Esophagus mucosa (tissue), 1 donor: ENCODE measurements around the gene ALMS1. TPM values are rescaled to one million over a fixed set of nuclear protein-coding genes. Genes with fewer than 3 reads are reported as not detected.
"Not testable (repeated sequence)": the region's sequence is repeated elsewhere in the genome, so short reads cannot be mapped to it uniquely, and the experiment has no call there.

Source experiments
- ATAC-seq: fragments of 200-7000 bp; cut with Tn5 transposase; one replicate; pipeline ENCODE4 v1.9.1; 2020
- total RNA-seq: library from RNA; stranded (reverse); gene quantifications from one replicate; pipeline ENCODE4 v1.2.4, GENCODE V29; 2023
- donor health status: DM: yes; HTN: yes; CAD: no.

Gene ALMS1
- total RNA-seq, 1 donor from 2014 or later, result 6.7 TPM

DNA sequence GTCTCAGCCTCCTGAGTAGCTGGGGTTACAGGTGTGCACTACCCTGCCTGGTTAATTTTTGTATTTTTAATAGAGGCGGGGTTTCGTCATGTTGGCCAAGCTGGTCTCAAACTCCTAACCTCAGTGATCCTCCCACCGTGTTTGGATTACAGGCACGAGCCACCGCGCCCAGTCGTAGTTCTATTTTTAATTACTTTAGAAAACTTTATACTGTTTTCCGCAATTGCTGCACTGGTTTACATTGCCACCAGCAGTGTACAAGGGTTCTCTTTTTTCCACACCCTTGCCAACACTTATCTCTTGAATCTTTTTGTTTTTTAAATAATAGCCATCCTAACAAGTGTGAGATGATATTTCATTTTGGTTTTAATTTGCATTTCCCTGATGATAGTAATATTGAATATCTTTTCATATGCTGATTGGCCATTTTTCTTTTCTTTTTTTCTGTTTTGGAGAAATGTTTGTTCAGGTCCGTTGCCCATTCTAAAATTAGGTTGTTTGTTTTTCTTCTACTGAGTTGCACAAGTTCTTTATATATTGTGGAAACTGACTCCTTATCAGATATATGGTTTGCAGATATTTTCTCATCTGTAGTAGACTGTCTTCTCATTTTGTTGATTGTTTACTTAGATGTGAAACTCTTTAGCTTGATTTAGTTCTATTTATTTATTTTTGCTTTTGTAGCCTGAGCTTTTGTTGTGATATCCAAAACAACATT, 16.9 kb downstream of the ALMS1 start:
- ATAC-seq, result no peak

GRCh38 chr2:73403237-73403636, 17.6 kb downstream of the ALMS1 start:
- no peak for ATAC-seq

GRCh38 chr2:73404409-73404808, 18.8 kb downstream of the ALMS1 start:
- ATAC-seq, result no peak

GRCh38 chr2:73406996-73407395, 21.4 kb downstream of the ALMS1 start:
- ATAC-seq, result no peak

GRCh38 chr2:73408198-73408597, 22.6 kb downstream of the ALMS1 start:
- no peak for ATAC-seq

GRCh38 chr2:73414696-73415095, 29.1 kb downstream of the ALMS1 start:
- no peak for ATAC-seq

DNA sequence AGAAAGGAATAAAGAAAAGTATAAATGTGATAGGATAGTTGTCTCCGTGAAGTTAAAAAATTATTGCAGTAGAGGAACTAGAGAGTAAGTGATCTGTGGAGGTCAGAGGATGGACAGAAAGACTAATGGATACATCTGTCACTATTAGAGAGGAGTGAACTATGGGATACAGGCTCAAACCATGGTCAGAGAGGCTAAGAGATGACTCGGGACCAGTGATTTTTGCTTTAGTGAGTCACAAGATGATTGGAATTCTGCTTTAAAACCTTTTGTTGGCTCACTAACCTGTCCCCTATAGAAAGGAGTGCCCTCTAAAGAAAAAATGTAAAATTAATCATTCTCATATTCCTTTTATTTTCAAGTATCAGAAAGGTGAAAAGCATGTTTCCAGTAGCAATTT, 30.3 kb downstream of the ALMS1 start:
- no peak for ATAC-seq

DNA sequence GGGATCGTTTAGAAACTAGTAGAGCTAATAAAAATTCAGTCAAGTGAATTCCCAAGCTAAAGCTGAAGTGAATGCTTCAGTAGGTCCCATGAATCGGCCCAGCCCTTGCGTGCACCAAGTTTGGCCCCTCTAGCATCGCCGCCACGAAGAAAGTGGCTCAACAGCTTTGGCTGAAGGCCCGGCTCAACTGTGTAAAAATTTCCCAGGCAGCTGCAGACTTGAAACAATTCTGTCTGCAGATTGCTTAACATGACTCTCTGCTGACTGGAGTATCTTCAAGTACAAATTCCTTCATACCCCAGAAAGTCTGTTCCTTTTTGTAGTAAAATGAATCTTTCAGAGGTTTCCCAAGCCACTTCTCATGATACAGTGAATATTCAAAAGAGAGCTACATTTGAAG, 32.7 kb downstream of the ALMS1 start:
- ATAC-seq, result no peak

DNA sequence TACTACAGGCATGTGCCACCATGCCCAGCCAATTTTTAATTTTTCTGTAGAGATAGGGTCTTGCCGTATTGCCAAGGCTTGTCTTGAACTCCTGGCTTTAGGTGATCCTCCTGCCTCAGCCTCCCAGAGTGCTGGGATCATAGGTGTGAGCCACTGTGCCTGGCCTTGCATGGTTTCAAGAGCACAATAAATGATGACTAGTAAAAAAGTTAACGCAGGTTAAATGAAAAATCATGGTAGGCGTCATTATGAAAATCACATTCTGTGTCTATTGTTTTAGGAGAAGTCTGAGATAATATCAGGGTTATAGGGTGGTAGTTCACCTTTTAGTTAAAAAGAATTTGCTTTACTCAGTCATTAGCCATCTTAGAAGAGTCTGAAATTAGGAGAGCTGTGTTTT, 38.3 kb downstream of the ALMS1 start:
- no peak for ATAC-seq

- no peak for ATAC-seq
These were observed 40.5 kb downstream of the ALMS1 start for GRCh38 chr2:73426176-73426575.

DNA sequence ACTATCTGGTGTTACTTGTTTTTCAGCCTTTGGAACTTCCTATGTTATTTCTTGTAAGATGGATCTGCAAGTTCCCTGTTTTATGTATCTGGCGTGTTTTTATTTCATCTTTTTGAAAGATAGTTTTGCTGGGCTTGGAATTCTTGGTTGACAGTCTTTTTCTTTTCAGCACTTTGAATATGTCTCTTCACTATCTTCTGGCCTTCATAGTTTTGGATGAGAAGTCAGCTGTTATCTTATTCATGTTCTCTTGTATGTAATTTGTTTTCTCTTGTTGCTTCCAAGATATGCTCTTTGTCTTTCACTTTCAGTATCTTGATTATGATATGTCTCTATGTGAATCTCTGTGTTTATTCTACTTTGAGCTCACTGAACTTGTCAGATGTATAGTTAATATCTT, 50.4 kb downstream of the ALMS1 start:
- ATAC-seq, result no peak

- no peak for ATAC-seq
These were observed 58.6 kb downstream of the ALMS1 start for GRCh38 chr2:73444202-73444601.

DNA sequence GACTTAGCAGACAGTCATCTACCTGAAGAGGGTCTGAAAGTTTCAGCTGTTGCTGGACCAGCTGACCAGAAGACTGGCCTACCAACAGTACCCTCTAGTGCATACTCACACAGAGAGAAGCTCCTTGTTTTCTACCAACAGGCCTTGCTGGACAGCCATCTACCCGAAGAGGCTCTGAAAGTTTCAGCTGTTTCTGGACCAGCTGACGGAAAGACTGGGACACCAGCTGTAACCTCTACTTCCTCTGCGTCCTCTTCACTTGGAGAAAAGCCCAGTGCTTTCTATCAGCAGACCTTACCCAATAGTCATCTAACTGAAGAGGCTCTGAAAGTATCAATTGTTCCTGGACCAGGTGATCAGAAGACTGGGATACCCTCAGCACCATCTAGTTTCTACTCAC, 63.2 kb downstream of the ALMS1 start:
- ATAC-seq, result no peak

- no peak for ATAC-seq
These were observed 63.8 kb downstream of the ALMS1 start for GRCh38 chr2:73449404-73449803.

DNA sequence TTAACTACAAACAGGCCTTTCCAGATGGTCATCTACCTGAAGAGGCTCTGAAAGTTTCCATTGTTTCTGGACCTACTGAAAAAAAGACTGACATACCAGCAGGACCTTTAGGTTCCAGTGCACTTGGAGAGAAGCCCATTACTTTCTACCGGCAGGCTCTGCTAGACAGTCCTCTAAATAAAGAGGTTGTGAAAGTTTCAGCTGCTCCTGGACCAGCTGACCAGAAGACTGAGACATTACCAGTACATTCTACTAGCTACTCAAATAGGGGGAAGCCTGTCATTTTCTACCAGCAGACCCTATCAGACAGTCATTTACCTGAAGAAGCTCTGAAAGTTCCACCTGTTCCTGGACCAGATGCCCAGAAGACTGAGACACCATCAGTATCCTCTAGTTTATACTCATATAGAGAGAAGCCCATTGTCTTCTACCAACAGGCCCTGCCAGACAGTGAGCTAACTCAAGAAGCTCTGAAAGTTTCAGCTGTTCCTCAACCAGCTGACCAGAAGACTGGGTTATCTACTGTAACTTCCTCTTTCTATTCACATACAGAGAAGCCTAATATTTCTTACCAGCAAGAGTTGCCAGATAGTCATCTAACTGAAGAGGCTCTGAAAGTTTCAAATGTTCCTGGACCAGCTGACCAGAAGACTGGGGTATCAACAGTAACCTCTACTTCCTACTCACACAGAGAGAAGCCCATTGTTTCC, 65.8 kb downstream of the ALMS1 start:
- no peak for ATAC-seq

DNA sequence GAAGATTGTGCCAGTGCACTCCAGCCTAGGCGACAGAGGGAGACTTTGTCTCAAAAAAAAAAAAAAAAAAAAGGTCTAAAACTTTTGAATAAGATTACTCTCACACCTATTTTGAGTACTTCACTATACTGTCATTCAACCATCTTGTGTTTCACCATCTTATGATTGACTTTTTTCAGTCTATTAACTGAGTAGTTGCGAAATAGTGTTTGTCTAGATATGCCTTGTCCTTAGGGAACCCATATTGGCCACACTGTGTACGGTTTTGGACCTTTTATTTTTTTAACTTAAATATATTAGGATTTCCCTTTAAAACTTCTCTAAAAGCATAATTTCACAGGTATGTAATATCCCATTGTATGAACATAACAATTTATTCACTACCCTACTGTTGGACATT, 72.3 kb downstream of the ALMS1 start:
- no peak for ATAC-seq

DNA sequence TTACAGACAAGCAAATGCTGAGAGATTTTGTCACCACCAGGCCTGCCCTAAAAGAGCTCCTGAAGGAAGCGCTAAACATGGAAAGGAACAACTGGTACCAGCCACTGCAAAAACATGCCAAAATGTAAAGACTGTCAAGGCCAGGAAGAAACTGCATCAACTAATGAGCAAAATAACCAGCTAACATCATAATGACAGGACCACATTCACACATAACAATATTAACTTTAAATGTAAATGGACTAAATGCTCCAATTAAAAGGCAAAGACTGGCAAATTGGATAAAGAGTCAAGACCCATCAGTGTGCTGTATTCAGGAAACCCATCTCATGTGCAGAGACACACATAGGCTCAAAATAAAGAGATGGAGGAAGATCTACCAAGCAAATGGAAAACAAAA, 76.8 kb downstream of the ALMS1 start:
- ATAC-seq, result not testable (repeated sequence)

GRCh38 chr2:73468376-73468775, 82.7 kb downstream of the ALMS1 start:
- no peak for ATAC-seq

- ATAC-seq, result not testable (repeated sequence)
These were observed 98.2 kb downstream of the ALMS1 start for GRCh38 chr2:73483874-73484273.

GRCh38 chr2:73487112-73487657, 101.5 kb downstream of the ALMS1 start:
- ATAC-seq, result no peak

DNA sequence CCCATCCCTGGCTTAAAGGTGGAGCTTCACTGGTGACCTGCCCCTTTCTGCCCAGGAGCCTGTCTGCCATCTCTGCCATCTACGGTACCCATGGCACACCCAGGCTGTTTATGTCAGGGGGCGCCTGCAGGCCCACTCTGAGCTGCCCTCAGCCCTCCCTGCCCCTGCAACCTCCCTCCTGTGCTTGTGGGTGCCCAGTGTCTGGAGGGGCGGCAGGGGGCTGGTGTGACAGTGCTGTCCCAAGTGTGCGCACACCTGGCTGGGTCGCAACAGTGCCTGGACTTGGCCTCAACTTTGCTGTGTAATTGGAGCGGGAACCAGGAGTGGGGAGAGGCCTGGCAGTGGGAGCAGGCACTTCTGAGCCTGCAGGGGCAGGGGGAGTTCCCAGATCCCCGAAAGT, 102.4 kb downstream of the ALMS1 start:
- no peak for ATAC-seq

GRCh38 chr2:73489053-73489452, 103.4 kb downstream of the ALMS1 start:
- ATAC-seq, result no peak

DNA sequence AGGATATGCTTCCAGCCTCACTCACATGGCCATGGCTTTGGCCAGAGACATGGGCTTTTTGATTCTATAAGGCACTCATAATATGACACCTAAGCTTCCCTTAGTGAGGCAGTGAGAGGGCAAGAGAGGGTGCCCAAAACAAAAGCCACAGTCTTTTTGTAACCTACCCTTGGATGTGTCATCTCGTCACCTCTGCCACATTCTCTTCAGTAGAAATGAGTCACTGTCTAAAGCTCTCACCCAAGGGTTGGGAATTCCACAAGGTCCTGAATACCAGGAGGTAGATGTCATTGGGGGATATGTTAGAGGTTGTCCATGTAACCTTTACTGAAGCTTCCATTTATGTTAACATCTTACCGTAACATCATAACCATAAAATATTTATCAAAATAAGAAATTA, 108.4 kb downstream of the ALMS1 start:
- no peak for ATAC-seq

DNA sequence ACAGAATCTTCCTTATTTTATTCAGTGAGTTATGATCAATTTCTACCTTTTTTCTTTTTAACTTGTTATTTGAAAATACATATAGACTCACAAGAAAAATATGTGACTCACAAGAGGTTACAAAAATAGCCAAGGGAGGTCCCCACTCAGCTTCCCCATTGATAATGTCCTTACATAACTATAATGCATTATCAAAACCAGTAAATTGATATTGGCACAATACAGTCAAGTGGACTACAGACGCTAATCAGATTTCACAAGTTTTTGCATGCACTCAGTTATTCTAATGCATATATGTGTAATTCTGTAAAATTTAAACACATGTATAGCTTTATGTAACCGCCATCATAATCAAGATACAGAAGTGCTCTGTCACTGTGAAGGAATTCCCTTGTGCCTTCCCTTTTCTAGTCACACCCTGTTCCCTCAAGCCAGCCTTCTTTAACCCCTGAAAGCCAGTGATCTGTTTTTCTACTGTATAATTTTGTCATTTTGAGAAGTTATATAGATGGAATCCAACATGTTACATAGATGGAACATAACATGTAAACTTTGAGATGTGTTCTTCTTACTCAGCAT, 118.4 kb downstream of the ALMS1 start:
- no peak for ATAC-seq
